Progenitor cell of endocrine pancreas (in vitro differentiated cells): ENCODE results near the gene FABP7. TPM values are rescaled to one million over a fixed set of nuclear protein-coding genes. Genes with fewer than 3 reads are reported as not detected.

Experiments used
- DNase-seq: peaks from one replicate; pipeline ENCODE4 v3.0.0; 2021; ENCODE audit warnings: low spot score; ENCODE audit not compliant: unreplicated experiment
- H3K27ac Mint-ChIP-seq: 2 replicates; pipeline ENCODE4 v1.8.0; 2021; ENCODE audit warnings: mild to moderate bottlenecking, moderate library complexity, mixed read lengths
- H3K27me3 Mint-ChIP-seq: 2 replicates; pipeline ENCODE4 v1.8.0; 2021; ENCODE audit warnings: mixed read lengths
- H3K36me3 Mint-ChIP-seq: 2 replicates; pipeline ENCODE4 v1.8.0; 2022; ENCODE audit warnings: mixed read lengths; ENCODE audit not compliant: insufficient read depth
- H3K4me1 Mint-ChIP-seq: 2 replicates; pipeline ENCODE4 v1.8.0; 2021; ENCODE audit warnings: low read depth, mixed read lengths
- H3K4me3 Mint-ChIP-seq: 2 replicates; pipeline ENCODE4 v1.8.0; 2021; ENCODE audit warnings: low read depth, mild to moderate bottlenecking, moderate library complexity, mixed read lengths
- H3K9me3 Mint-ChIP-seq: 2 replicates; pipeline ENCODE4 v1.8.0; 2021; ENCODE audit warnings: low read depth, mixed read lengths
- CTCF ChIP-seq: fragments of 200-600 bp; sonication (generic); IDR thresholded peaks from one replicate; pipeline ENCODE4 v1.5.0; 2021; ENCODE audit warnings: antibody characterized with exemption, mild to moderate bottlenecking; ENCODE audit not compliant: unreplicated experiment
- total RNA-seq: library from RNA; stranded (reverse); gene quantifications from 2 replicates; pipeline ENCODE4 v1.2.1, GENCODE V29; 2021

The FABP7 gene
- total RNA-seq, 1 donor from 2014 or later: 7.2 TPM

- H3K27ac Mint-ChIP-seq: no peak overlapping the region
Measured at GRCh38 chr6:122803171-122803661, 23.7 kb downstream of the FABP7 start.

GRCh38 chr6:122804962-122805485, 25.5 kb downstream of the FABP7 start:
- Mint-ChIP-seq H3K27ac (no peak overlapping the region), H3K27me3 (no peaks in the 10 kb centered on the region), H3K9me3 (no peaks in the 10 kb centered on the region), H3K36me3 (peaks cover 3% of the 10 kb centered on the region), H3K4me1 (peaks cover 24% of the 10 kb centered on the region), H3K4me3 (no peak overlapping the region)
- TF ChIP-seq CTCF: no peak
- DNase-seq: no peak

More at GRCh38 chr6:122803171-122803661, 23.7 kb downstream of the FABP7 start:
- H3K4me1 Mint-ChIP-seq: peaks cover 38% of the 10 kb centered on the region
- no peaks in the 10 kb centered on the region for H3K27me3 Mint-ChIP-seq
- H3K9me3 Mint-ChIP-seq: no peaks in the 10 kb centered on the region
- DNase-seq: no peak
- no peak overlapping the region for H3K4me3 Mint-ChIP-seq
- H3K36me3 Mint-ChIP-seq: peaks cover 2% of the 10 kb centered on the region
- no peak for TF ChIP-seq CTCF

GRCh38 chr6:122806291-122806690, 26.8 kb downstream of the FABP7 start:
- no peak for TF ChIP-seq CTCF
- DNase-seq: no peak
- H3K4me3 Mint-ChIP-seq: no peak overlapping the region
- H3K36me3 Mint-ChIP-seq: peaks cover 6% of the 10 kb centered on the region
- no peaks in the 10 kb centered on the region for H3K9me3 Mint-ChIP-seq
- H3K27me3 Mint-ChIP-seq: no peaks in the 10 kb centered on the region
- peaks cover 14% of the 10 kb centered on the region for H3K4me1 Mint-ChIP-seq
- no peak overlapping the region for H3K27ac Mint-ChIP-seq

GRCh38 chr6:122808121-122808885, 28.8 kb downstream of the FABP7 start:
- Mint-ChIP-seq H3K36me3 (peaks cover 6% of the 10 kb centered on the region), H3K4me1 (peaks cover 3% of the 10 kb centered on the region), H3K9me3 (no peaks in the 10 kb centered on the region), H3K27me3 (no peaks in the 10 kb centered on the region), H3K4me3 (no peak overlapping the region), H3K27ac (no peak overlapping the region)
- no peak for TF ChIP-seq CTCF
- no peak for DNase-seq

- no peak for DNase-seq
- peaks cover 4% of the 10 kb centered on the region for H3K36me3 Mint-ChIP-seq
- no peak overlapping the region for H3K27ac Mint-ChIP-seq
- no peaks in the 10 kb centered on the region for H3K27me3 Mint-ChIP-seq
- TF ChIP-seq CTCF: no peak
- no peak overlapping the region for H3K4me3 Mint-ChIP-seq
- no peaks in the 10 kb centered on the region for H3K4me1 Mint-ChIP-seq
- H3K9me3 Mint-ChIP-seq: no peaks in the 10 kb centered on the region
Measured at GRCh38 chr6:122809001-122809400, 29.5 kb downstream of the FABP7 start.
